ENCODE results near the gene DDB1.

DDB1 gene

DNA sequence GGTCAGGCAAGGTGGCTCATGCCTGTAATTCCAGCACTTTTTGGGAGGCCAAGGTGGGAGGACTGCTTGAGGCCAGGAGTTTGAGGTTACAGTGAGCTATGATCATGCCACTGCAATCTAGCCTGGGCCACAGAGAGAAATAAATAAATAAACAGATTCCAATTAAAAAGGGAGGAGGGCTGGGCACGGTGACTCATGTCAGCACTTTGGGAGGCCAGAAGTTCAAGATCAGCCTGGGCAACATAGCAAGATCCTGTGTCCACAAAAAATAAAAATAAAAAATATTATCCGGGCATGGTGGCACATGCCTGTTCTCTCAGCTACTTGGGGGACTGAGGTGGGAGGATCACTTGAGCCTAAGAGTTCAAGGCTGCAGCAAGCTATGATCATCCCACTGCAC is 21.3 kb upstream of the DDB1 start:
- DNase-seq = no peak

DNA sequence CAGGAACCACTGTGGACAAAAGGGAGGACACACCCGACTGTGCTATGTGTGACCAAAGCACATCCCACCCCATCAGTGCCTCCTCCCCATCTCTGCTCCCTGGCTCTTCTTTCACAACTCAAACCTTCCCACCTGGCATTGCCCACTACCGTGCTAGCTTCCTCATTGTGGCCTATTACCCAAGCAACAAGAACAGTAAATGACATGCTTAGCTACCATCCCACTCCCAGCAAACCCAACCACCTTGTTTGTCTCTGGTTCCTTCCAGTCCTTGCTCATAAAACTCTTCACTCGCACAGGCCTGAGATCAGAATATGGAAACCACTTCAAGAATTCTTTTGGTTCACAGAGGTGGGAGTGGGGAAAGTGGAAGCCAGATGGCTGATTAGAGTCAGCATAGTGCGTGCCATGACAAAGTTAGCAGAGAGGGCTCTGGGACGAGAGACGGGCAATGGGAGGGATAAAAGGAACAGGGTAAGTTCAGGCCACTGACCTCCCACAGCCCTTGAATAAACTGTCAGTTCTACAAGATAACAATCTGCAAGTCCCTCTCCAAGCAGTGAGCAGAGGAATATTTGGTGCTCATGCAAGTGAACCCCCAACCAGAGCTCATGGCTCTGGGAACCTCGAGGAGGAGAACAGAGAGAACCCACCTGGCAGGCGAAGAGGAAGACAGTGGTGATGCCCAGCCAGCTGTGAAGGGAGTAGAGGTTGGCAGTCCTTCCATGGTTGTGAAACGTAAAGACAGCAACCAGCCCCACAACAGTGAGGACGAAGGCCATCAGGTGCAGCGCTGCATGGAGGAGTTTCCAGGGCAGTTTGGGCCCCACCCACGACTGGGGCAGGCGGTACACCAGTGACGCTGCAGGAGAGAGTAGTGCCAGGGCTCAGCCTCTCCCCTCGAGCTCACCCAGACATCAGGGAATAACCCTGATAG is 20.5 kb upstream of the DDB1 start:
- DNase-seq = no peak

DNA sequence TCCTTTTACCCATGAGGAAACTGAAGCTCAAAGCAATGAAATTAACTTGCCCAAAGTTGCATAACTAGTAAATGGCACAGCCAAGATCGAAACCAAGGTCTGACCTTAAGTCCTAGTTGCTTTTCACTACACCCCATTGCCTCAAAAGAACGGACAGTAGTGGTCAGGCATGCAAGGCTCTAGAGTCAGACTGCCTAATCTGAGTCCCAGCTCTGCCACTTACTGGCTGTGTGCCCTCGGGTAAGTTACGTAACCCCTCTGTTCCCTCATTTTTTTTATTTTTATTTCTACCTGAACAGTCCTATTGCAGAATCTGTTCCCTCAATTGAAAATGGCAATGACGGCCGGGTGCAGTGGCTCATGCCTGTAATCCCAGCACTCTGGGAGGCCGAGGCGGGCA is 19.1 kb upstream of the DDB1 start:
- no peak for DNase-seq

DNA sequence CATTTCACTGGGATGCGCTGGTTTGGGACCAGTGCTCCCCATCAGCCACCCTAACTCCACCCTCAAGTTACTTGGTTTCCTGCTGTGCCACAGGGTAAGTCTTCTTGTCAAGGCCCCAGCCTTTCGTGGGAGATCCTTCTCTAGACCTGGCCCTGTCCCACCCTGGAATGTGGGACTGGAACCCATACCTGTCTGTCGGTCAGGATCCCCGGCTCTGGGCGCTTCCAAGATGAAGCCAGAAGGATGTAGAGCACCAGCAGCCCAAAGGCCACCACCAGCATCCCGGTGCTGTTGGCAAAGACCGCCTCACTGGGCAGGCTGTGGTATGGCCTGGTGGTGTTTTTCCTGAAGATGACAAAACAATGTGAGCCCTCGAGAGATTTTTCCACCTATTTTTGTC is 17.9 kb upstream of the DDB1 start:
- DNase-seq = no peak

DNA sequence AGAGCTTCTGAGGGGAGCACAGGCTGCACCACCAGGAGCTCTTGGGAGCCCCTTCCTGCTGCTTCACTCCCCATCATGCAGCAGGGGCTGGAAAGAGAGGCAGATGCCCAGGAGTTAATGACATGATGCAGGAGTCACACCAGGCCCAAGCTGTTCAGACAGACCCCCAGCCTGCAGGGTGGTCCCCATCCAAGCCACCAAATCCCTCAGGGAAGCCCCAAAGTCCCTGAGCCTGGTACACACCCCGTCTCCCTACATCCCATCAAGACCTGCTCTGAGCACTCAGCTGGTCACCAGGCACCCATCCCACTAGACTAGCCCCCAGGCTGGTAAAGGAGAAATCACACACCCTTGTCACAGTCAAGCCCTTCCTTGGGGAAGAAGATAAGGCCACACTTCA is 17.4 kb upstream of the DDB1 start:
- DNase-seq = no peak

GRCh38 chr11:61349916-61350315 is 17.0 kb upstream of the DDB1 start:
- DNase-seq = no peak

- DNase-seq = no peak
Observed at GRCh38 chr11:61349189-61349751, 16.4 kb upstream of the DDB1 start.

- peak in 1 of 2 donors; percentile 77 for DNase-seq
Observed at GRCh38 chr11:61347916-61348461, 15.1 kb upstream of the DDB1 start.

GRCh38 chr11:61345954-61346843 is 13.3 kb upstream of the DDB1 start:
- DNase-seq = no peak

DNA sequence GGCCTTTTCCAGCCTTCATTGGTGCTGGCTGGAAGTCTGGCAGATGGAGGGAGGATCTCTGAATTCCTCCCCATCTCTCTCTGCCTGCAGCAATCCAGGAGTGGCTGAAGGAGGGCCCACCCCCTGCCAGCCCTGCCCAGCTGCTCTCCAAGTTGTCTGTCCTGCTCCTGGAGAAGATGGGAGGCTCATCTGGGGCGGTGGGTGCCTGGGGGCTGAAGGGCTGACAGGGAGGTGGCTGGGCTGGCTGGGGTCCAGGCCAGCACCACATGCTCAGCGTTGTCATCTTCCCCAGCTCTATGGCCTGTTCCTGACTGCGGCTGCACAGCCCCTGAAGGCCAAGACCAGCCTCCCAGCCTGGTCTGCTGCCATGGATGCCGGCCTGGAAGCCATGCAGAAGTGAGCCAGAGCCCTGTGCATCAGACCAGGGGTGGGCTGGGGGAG is 12.3 kb upstream of the DDB1 start:
- DNase-seq = no peak

- DNase-seq = no peak
Observed at GRCh38 chr11:61343792-61344745, 11.2 kb upstream of the DDB1 start.

- DNase-seq = no peak
Observed at GRCh38 chr11:61342207-61342803, 9.4 kb upstream of the DDB1 start.

GRCh38 chr11:61341706-61342105 is 8.8 kb upstream of the DDB1 start:
- no peak for DNase-seq

DNA sequence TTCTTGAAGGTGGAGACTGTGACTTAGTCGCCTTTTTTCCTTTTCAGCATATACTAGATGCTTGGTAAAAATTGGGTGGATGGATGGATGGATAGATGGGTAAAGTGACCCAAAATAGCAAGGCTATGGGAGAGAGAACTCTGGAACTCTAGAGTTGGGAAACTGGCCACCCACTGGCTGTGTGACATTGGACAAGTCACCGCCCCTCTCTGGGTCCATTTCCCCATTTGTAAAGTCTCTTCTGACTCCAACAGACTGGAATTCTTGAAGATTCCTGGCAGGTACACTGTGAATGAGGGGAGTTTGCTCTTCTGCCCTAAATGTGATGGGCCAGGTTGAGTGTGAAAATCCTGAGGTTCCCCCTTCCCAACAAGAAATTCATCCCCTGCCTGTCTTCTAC is 8.1 kb upstream of the DDB1 start:
- no peak for DNase-seq

DNA sequence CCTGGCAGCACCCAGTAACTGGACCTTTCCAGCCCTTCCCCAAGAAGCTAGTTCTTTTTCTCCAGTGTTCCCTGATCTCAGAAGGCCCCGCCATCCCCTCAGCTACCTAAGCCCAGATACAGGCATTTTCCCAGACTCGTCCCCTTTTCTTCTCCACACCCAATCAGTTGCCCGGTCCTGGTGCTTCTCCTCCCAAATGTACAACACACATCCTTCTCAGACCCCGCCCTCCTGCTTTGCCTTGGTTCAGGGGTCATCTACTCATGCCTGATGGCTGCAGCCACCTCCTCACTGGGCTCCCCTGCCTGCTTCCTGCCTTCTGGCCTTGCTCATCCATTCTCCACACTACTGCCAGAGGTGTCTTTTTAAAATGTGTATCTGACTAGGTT is 6.6 kb upstream of the DDB1 start:
- DNase-seq = no peak

DNA sequence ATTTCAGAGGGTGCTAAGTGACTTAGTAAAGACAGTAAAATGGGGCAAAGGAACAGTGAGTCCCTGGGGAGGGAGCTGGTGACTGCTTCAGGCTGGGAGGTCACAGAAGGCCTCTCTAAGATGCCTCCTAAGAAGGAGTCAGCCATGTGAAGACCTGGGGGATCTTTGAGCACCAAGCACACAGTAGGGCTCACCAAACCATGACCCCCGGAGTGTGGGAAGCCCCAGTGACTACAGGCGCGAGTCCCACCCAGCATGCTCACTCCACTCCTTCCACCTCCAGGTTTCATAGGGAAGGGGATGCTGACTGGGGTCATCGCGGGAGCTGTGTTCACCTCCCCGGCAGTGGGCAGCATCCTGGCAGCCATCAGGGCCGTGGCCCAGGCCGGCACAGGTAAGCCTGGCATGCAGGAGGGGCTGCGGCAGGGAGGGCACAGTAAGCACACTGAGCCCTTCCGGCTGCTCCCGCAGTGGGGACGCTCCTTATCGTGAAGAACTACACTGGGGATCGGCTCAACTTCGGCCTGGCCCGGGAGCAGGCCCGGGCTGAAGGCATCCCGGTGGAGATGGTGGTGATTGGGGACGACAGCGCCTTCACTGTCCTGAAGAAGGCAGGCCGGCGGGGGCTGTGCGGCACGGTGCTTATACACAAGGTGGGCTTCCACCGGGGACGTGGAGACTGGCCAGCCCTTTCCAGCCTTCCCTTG is 6.0 kb upstream of the DDB1 start:
- DNase-seq = no peak

- no peak for DNase-seq
Observed at GRCh38 chr11:61337706-61338470, 5.0 kb upstream of the DDB1 start.

GRCh38 chr11:61336171-61336935 is 3.4 kb upstream of the DDB1 start:
- peak; percentile 83 to 84 for DNase-seq

GRCh38 chr11:61335355-61335710 is 2.4 kb upstream of the DDB1 start:
- DNase-seq = no peak
